K562 (cell line): ENCODE measurements around the gene AHCYL2. TPM values are rescaled to one million over a fixed set of nuclear protein-coding genes. Genes with fewer than 3 reads are reported as not detected.

ENCODE experiments used
- BMI1 ChIP-seq: fragments of 150-350 bp; IDR thresholded peaks from 2 replicates; pipeline ENCODE4 v1.6.1; 2014; ENCODE audit warnings: low read length
- EHMT2 ChIP-seq: fragments of 450-650 bp; IDR thresholded peaks from 2 replicates; pipeline ENCODE4 v1.6.1; 2018; ENCODE audit warnings: antibody characterized with exemption
- FOXK2 ChIP-seq, 2 experiments: fragments of 450-650 bp; IDR thresholded peaks in 1 of 2; conservative IDR thresholded peaks in 1 of 2; 2 replicates each; pipeline ENCODE4 v1.6.1; 2016; ENCODE audit warnings: low read depth in 2 of 2, mild to moderate bottlenecking in 1 of 2
- HDGF ChIP-seq: fragments of 450-650 bp; IDR thresholded peaks from 2 replicates; pipeline ENCODE4 v1.6.1; 2016
- LEF1 ChIP-seq: fragments of 450-650 bp; IDR thresholded peaks from 2 replicates; pipeline ENCODE4 v1.6.1; 2016; ENCODE audit warnings: mild to moderate bottlenecking
- MAZ ChIP-seq, 2 experiments: fragments of 450-650 bp in 1 of 2; sonication (generic) in 1 of 2; formaldehyde crosslinking; IDR thresholded peaks in 1 of 2; conservative IDR thresholded peaks in 1 of 2; 2 replicates each; pipeline versions ENCODE4 v1.4.0 to v1.5.0; 2020; ENCODE audit warnings: mild to moderate bottlenecking in 1 of 2, missing genetic modification reagents in 1 of 2
- PML ChIP-seq: IDR thresholded peaks from 2 replicates; pipeline ENCODE4 v1.6.1; 2012; ENCODE audit warnings: low read length, inconsistent platforms
- PURB ChIP-seq: sonication (generic); formaldehyde crosslinking; IDR thresholded peaks from 2 replicates; pipeline ENCODE4 v1.9.0; 2021; ENCODE audit warnings: low read depth, mild to moderate bottlenecking, missing genetic modification reagents
- RFX1 ChIP-seq: fragments of 450-650 bp; IDR thresholded peaks from 2 replicates; pipeline ENCODE4 v1.6.1; 2016; ENCODE audit warnings: mild to moderate bottlenecking, moderate library complexity
- STAG1 ChIP-seq: sonication (generic); formaldehyde crosslinking; IDR thresholded peaks from 2 replicates; pipeline ENCODE4 v1.5.0; 2020; ENCODE audit warnings: missing genetic modification reagents, borderline replicate concordance
- TFAM ChIP-seq: fragments of 250-450 bp; sonication (Bioruptor Pico); conservative IDR thresholded peaks from 2 replicates; pipeline ENCODE4 v1.5.0; 2021; ENCODE audit warnings: mild to moderate bottlenecking, moderate library complexity
- TOE1 ChIP-seq, 2 experiments: fragments of 450-650 bp in 1 of 2; sonication (generic) in 1 of 2; formaldehyde crosslinking in 1 of 2; IDR thresholded peaks; 2 replicates each; pipeline versions ENCODE4 v1.7.1 to v1.8.0; 2016 to 2022; ENCODE audit warnings: borderline replicate concordance in 2 of 2, mild to moderate bottlenecking in 2 of 2, antibody characterized with exemption in 1 of 2, inconsistent platforms in 1 of 2, low read depth in 1 of 2, missing genetic modification reagents in 1 of 2, moderate library complexity in 1 of 2
- WHSC1 ChIP-seq: IDR thresholded peaks from one replicate; pipeline ENCODE4 v1.6.1; 2012; ENCODE audit warnings: low read length, control low read depth, inconsistent platforms
- YY1 ChIP-seq, 3 experiments: IDR thresholded peaks; 2 replicates each; pipeline ENCODE4 v1.6.1; 2011; ENCODE audit warnings: low read length in 2 of 3, mild to moderate bottlenecking in 2 of 3, moderate library complexity in 2 of 3, borderline replicate concordance in 1 of 3, control low read depth in 1 of 3, low read depth in 1 of 3; ENCODE audit not compliant: insufficient read depth in 3 of 3, insufficient replicate concordance in 2 of 3, control insufficient read depth in 1 of 3, insufficient read length in 1 of 3; ENCODE audit errors: extremely low read depth in 1 of 3
- ZC3H8 ChIP-seq: fragments of 450-650 bp; IDR thresholded peaks from 2 replicates; pipeline ENCODE4 v1.6.1; 2017
- ZKSCAN3 ChIP-seq: fragments of 250-450 bp; sonication (Bioruptor Pico); IDR thresholded peaks from 2 replicates; pipeline ENCODE4 v1.4.0; 2020
- ZNF274 ChIP-seq: IDR thresholded peaks from 2 replicates; pipeline ENCODE4 v1.6.1; 2011; ENCODE audit warnings: low read depth, mild to moderate bottlenecking, low read length, moderate library complexity, borderline replicate concordance
- ZSCAN29 ChIP-seq: fragments of 450-650 bp; IDR thresholded peaks from 2 replicates; pipeline ENCODE4 v1.6.1; 2017
- polyA plus RNA-seq, 8 experiments: library from polyadenylated mRNA; depleted of rRNA in 4 of 8; stranded (reverse) in 5 of 8; unstranded in 3 of 8; fragments of >200 nt; fragmentation: Nextera tagmentation in 2 of 8; fragmentation: Illumina TruSeq in 1 of 8; extraction: Ambion mirVana in 2 of 8; extraction: Trizol in 1 of 8; gene quantifications; 2 replicates each; pipeline versions ENCODE4 v1.2.1 to v1.2.3, GENCODE V29; 2011 to 2014; ENCODE audit warnings: inconsistent platforms in 1 of 8, missing spikeins in 1 of 8
- total RNA-seq, 7 experiments: library from RNA; depleted of rRNA in 6 of 7; stranded (reverse); fragments of >200 nt in 6 of 7; fragmentation: Illumina TruSeq in 2 of 7; extraction: Trizol in 2 of 7; gene quantifications; 2 replicates each; pipeline versions ENCODE4 v1.2.1 to v1.2.3, GENCODE V29; 2011 to 2021; ENCODE audit warnings: low replicate concordance in 1 of 7
- TF ChIP-seq, protein P1 (sequence below): fragments of 250-450 bp; sonication (Bioruptor Pico); IDR thresholded peaks from 2 replicates; pipeline ENCODE4 v1.8.0; 2021; ENCODE audit warnings: moderate library complexity, mild to moderate bottlenecking, inconsistent platforms
- TF ChIP-seq, protein P2 (sequence below), 2 experiments: IDR thresholded peaks; 2 replicates each; pipeline ENCODE4 v1.6.1; 2011; ENCODE audit warnings: borderline replicate concordance in 1 of 2, control low read depth in 1 of 2, low read depth in 1 of 2, low read length in 1 of 2, mild to moderate bottlenecking in 1 of 2, mixed read lengths in 1 of 2, moderate library complexity in 1 of 2; ENCODE audit not compliant: insufficient read depth in 1 of 2, insufficient read length in 1 of 2, poor library complexity in 1 of 2, severe bottlenecking in 1 of 2; ENCODE audit errors: extremely low read depth in 1 of 2
- TF ChIP-seq, protein P3 (sequence below): sonication (generic); formaldehyde crosslinking; IDR thresholded peaks from 2 replicates; pipeline ENCODE4 v1.9.0; 2022; ENCODE audit warnings: mild to moderate bottlenecking, missing genetic modification reagents
- TF ChIP-seq, protein P4 (sequence below): fragments of 250-450 bp; sonication (Bioruptor Pico); IDR thresholded peaks from 2 replicates; pipeline ENCODE4 v1.5.0; 2020; ENCODE audit warnings: mild to moderate bottlenecking, borderline replicate concordance

AHCYL2 gene
- total and polyA plus RNA-seq, 9 of the 15 experiments (the other 6 are each of a cell fraction or from before 2014, with no cell fraction given): 0.93 to 10.5 (median 5.2) TPM

DNA sequence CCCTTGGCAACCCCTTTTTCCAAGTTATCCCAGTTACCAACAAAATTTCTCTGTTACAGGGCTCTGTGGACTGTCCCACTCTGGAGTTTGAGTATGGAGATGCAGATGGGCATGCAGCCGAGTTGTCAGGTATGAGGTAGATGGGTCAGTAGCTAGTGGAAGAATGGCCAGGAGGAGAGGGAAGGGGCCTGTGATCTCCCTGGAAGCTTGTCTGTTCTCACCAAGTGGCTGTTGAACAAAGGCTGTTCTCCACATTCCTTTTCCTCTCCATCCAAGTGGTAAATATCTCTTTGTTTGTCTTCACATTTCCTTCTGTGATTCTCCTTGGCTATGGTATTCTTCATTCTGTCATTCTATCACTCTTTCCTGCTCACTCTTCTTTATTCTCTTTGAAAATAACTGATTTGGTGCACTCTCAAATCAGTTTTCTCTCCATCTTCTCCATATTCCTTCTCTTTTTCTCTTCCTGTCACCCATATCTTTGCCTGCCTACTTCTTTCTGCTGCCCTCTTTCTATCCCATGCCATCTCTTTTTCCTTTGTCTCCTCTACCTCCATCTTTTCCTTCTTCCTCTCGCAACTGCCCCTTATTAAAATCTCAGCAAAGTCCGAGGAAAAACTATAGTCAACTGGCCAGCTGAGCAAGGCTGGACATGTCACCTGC, 215.3 kb downstream of the AHCYL2 start (continued):
- TF ChIP-seq, protein P1, sequence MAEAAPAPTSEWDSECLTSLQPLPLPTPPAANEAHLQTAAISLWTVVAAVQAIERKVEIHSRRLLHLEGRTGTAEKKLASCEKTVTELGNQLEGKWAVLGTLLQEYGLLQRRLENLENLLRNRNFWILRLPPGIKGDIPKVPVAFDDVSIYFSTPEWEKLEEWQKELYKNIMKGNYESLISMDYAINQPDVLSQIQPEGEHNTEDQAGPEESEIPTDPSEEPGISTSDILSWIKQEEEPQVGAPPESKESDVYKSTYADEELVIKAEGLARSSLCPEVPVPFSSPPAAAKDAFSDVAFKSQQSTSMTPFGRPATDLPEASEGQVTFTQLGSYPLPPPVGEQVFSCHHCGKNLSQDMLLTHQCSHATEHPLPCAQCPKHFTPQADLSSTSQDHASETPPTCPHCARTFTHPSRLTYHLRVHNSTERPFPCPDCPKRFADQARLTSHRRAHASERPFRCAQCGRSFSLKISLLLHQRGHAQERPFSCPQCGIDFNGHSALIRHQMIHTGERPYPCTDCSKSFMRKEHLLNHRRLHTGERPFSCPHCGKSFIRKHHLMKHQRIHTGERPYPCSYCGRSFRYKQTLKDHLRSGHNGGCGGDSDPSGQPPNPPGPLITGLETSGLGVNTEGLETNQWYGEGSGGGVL (CRISPR knock-in tag): no peak
- TF ChIP-seq PML: 0 out of 2 replicates have a peak, but pooled peaks have one; percentile 40
- TF ChIP-seq, protein P2, sequence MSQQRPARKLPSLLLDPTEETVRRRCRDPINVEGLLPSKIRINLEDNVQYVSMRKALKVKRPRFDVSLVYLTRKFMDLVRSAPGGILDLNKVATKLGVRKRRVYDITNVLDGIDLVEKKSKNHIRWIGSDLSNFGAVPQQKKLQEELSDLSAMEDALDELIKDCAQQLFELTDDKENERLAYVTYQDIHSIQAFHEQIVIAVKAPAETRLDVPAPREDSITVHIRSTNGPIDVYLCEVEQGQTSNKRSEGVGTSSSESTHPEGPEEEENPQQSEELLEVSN (IDR thresholded peaks at IDR 0.05; ENCODE audit: borderline replicate concordance in 1 of 2, extremely low read depth in 1 of 2, insufficient read depth in 1 of 2, insufficient read length in 1 of 2, low read depth in 1 of 2, low read length in 1 of 2, poor library complexity in 1 of 2, severe bottlenecking in 1 of 2): no peak
- TF ChIP-seq, protein P3, sequence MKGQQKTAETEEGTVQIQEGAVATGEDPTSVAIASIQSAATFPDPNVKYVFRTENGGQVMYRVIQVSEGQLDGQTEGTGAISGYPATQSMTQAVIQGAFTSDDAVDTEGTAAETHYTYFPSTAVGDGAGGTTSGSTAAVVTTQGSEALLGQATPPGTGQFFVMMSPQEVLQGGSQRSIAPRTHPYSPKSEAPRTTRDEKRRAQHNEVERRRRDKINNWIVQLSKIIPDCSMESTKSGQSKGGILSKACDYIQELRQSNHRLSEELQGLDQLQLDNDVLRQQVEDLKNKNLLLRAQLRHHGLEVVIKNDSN (CRISPR knock-in tag): no peak
- TF ChIP-seq TOE1 (IDR thresholded peaks at IDR 0.05; ENCODE audit: borderline replicate concordance): no peak
- no peak for TF ChIP-seq TOE1 (CRISPR knock-in tag; IDR thresholded peaks at IDR 0.05; ENCODE audit: borderline replicate concordance, low read depth)
- 0 out of 2 replicates have a peak, but pooled peaks have one; percentile 45 for TF ChIP-seq ZC3H8
- peak; percentile 63; the same call in 1 of the 2 replicates for TF ChIP-seq EHMT2
- 0 out of 2 replicates have a peak, but pooled peaks have one; percentile 13 for TF ChIP-seq LEF1
- TF ChIP-seq YY1 (IDR thresholded peaks at IDR 0.05; ENCODE audit: borderline replicate concordance in 1 of 3, control insufficient read depth in 1 of 3, extremely low read depth in 1 of 3, insufficient read depth in 3 of 3, insufficient read length in 1 of 3, insufficient replicate concordance in 2 of 3, low read depth in 1 of 3, low read length in 2 of 3): no peak
- no peak for TF ChIP-seq BMI1
- TF ChIP-seq FOXK2 (conservative IDR thresholded peaks at IDR 0.05 in 1 of 2, IDR thresholded peaks at IDR 0.05 in 1 of 2; ENCODE audit: low read depth in 2 of 2): no peak
- no peak for TF ChIP-seq STAG1
- no peak for TF ChIP-seq ZKSCAN3 (CRISPR knock-in tag)
- TF ChIP-seq, protein P4, sequence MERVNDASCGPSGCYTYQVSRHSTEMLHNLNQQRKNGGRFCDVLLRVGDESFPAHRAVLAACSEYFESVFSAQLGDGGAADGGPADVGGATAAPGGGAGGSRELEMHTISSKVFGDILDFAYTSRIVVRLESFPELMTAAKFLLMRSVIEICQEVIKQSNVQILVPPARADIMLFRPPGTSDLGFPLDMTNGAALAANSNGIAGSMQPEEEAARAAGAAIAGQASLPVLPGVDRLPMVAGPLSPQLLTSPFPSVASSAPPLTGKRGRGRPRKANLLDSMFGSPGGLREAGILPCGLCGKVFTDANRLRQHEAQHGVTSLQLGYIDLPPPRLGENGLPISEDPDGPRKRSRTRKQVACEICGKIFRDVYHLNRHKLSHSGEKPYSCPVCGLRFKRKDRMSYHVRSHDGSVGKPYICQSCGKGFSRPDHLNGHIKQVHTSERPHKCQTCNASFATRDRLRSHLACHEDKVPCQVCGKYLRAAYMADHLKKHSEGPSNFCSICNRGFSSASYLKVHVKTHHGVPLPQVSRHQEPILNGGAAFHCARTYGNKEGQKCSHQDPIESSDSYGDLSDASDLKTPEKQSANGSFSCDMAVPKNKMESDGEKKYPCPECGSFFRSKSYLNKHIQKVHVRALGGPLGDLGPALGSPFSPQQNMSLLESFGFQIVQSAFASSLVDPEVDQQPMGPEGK: no peak
- TF ChIP-seq ZNF274: no peak
- TF ChIP-seq MAZ (CRISPR knock-in tag; conservative IDR thresholded peaks at IDR 0.05 in 1 of 2, IDR thresholded peaks at IDR 0.05 in 1 of 2): no peak
- TF ChIP-seq ZSCAN29: no peak
- peak; percentile 92 for TF ChIP-seq WHSC1
- no peak for TF ChIP-seq RFX1
- TF ChIP-seq PURB: no peak
- no peak for TF ChIP-seq TFAM (CRISPR knock-in tag)
- 0 out of 2 replicates have a peak, but pooled peaks have one; percentile 87 for TF ChIP-seq HDGF
